UCSD-AML1 (cell line): ENCODE results near the gene PBLD.
"Not testable (repeated sequence)": the region's sequence is repeated elsewhere in the genome, so short reads cannot be mapped to it uniquely, and the experiment has no call there.

Source experiments
- DNase-seq: peaks from one replicate; lab custom pipeline; 2025; ENCODE audit not compliant: unreplicated experiment; lab: John Stamatoyannopoulos, UW

PBLD gene

GRCh38 chr10:68284062-68285001 lies 48.4 kb downstream of the PBLD start:
- no peak for DNase-seq

GRCh38 chr10:68280758-68281157 lies 52.0 kb downstream of the PBLD start:
- DNase-seq = no peak

- DNase-seq = not testable (repeated sequence)
Observed at GRCh38 chr10:68278906-68279753, 53.6 kb downstream of the PBLD start.

GRCh38 chr10:68277814-68278213 lies 54.9 kb downstream of the PBLD start:
- not testable (repeated sequence) for DNase-seq

- no peak for DNase-seq
Observed at GRCh38 chr10:68276224-68276623, 56.5 kb downstream of the PBLD start.

GRCh38 chr10:68275600-68276126 lies 57.1 kb downstream of the PBLD start:
- DNase-seq = no peak

- DNase-seq = no peak
Observed at GRCh38 chr10:68272833-68273232, 59.9 kb downstream of the PBLD start.

- DNase-seq = no peak
Observed at GRCh38 chr10:68271196-68271882, 61.4 kb downstream of the PBLD start.

GRCh38 chr10:68269562-68270290 lies 63.0 kb downstream of the PBLD start:
- no peak for DNase-seq

- DNase-seq = no peak
Observed at GRCh38 chr10:68261132-68261856, 71.4 kb downstream of the PBLD start.

GRCh38 chr10:68253346-68253745 lies 79.4 kb downstream of the PBLD start:
- no peak for DNase-seq

- no peak for DNase-seq
Observed at GRCh38 chr10:68251625-68252495, 80.9 kb downstream of the PBLD start.

GRCh38 chr10:68251151-68251550 lies 81.6 kb downstream of the PBLD start:
- no peak for DNase-seq

- no peak for DNase-seq
Observed at GRCh38 chr10:68249297-68249696, 83.4 kb downstream of the PBLD start.

- DNase-seq = no peak
Observed at GRCh38 chr10:68247931-68248330, 84.8 kb downstream of the PBLD start.

GRCh38 chr10:68246397-68246796 lies 86.3 kb downstream of the PBLD start:
- DNase-seq = not testable (repeated sequence)

- no peak for DNase-seq
Observed at GRCh38 chr10:68242051-68242450, 90.7 kb downstream of the PBLD start.

GRCh38 chr10:68239596-68240150 lies 93.1 kb downstream of the PBLD start:
- no peak for DNase-seq
